PC-3 (cell line): ENCODE measurements around the gene NR2C1. TPM values are rescaled to one million over a fixed set of nuclear protein-coding genes. Genes with fewer than 3 reads are reported as not detected.

ENCODE experiments used
- ATAC-seq: fragments of 200-7000 bp; cut with Tn5 transposase; 2 replicates; pipeline ENCODE4 v1.9.1; 2020; ENCODE audit warnings: mild to moderate bottlenecking, moderate library complexity
- BruUV-seq: library from RNA; stranded (reverse); fragments of 400-500 nt; replicated peaks from 2 replicates; lab custom pipeline; 2021; lab: Mats Ljungman, UMichigan
- CTCF ChIA-PET: fragments of 300-600 bp; sonication (Branson Sonifier 250); formaldehyde crosslinking; loops from one replicate; lab custom pipeline; 2022; ENCODE audit warnings: antibody characterized with exemption; lab: Charles Lee
- POLR2A ChIA-PET: fragments of 300-600 bp; sonication (Branson Sonifier 250); formaldehyde crosslinking; loops from one replicate; lab custom pipeline; 2022; ENCODE audit warnings: antibody characterized with exemption; ENCODE audit not compliant: unreplicated experiment; lab: Charles Lee
- DNase-seq: peaks from one replicate; pipeline ENCODE4 v3.0.0-alpha.2; 2015
- H2AFZ ChIP-seq: fragments of 300-600 bp; sonication (generic); 2 replicates; pipeline ENCODE4 v1.6.0; 2016; ENCODE audit warnings: antibody characterized with exemption, low read length
- H3F3A ChIP-seq: fragments of 300-600 bp; sonication (generic); one replicate; pipeline ENCODE4 v1.6.0; 2017; ENCODE audit warnings: antibody characterized with exemption, low read length, control low read depth, mild to moderate bottlenecking; ENCODE audit not compliant: unreplicated experiment
- H3K27ac ChIP-seq: fragments of 300-600 bp; sonication (generic); 2 replicates; pipeline ENCODE4 v1.5.1; 2016; ENCODE audit warnings: mild to moderate bottlenecking, low read length
- H3K27me3 ChIP-seq: fragments of 300-600 bp; sonication (generic); 2 replicates; pipeline ENCODE4 v1.6.1; 2016; ENCODE audit warnings: low read length, mixed read lengths
- H3K36me3 ChIP-seq: fragments of 300-600 bp; sonication (generic); 2 replicates; pipeline ENCODE4 v1.6.1; 2016; ENCODE audit warnings: low read depth, mixed run types, low read length, mixed read lengths
- H3K4me1 ChIP-seq: fragments of 300-600 bp; sonication (generic); 2 replicates; pipeline ENCODE4 v1.5.1; 2016; ENCODE audit warnings: low read length; ENCODE audit not compliant: insufficient read depth
- H3K4me2 ChIP-seq: fragments of 300-600 bp; sonication (generic); 2 replicates; pipeline ENCODE4 v1.6.0; 2016; ENCODE audit warnings: low read length
- H3K4me3 ChIP-seq: fragments of 300-600 bp; sonication (generic); 2 replicates; pipeline ENCODE4 v1.5.1; 2016; ENCODE audit warnings: mild to moderate bottlenecking, low read length, mixed read lengths
- H3K79me2 ChIP-seq: fragments of 300-600 bp; sonication (generic); 2 replicates; pipeline ENCODE4 v1.6.1; 2017; ENCODE audit warnings: low read length, mixed read lengths
- H3K9ac ChIP-seq: fragments of 300-600 bp; sonication (generic); 2 replicates; pipeline ENCODE4 v1.6.0; 2016; ENCODE audit warnings: mild to moderate bottlenecking, low read length
- H3K9me2 ChIP-seq: fragments of 300-600 bp; sonication (generic); replicated peaks from 2 replicates; pipeline ENCODE4 v1.6.1; 2016; ENCODE audit warnings: mixed run types, low read length, mixed read lengths
- H3K9me3 ChIP-seq: fragments of 300-600 bp; sonication (generic); 2 replicates; pipeline ENCODE4 v1.6.1; 2016; ENCODE audit warnings: low read length, mixed read lengths
- H4K20me1 ChIP-seq: fragments of 300-600 bp; sonication (generic); 2 replicates; pipeline ENCODE4 v1.6.1; 2016; ENCODE audit warnings: low read length, mixed read lengths
- EZH2 ChIP-seq: fragments of 300-600 bp; sonication (generic); IDR thresholded peaks from one replicate; pipeline ENCODE4 v1.6.1; 2017; ENCODE audit warnings: antibody characterized with exemption, mild to moderate bottlenecking, low read length; ENCODE audit not compliant: unreplicated experiment
- EZH2phosphoT487 ChIP-seq: fragments of 300-600 bp; sonication (generic); IDR thresholded peaks from 2 replicates; pipeline ENCODE4 v1.6.1; 2018; ENCODE audit warnings: mild to moderate bottlenecking, antibody characterized with exemption, low read length, borderline replicate concordance
- intact Hi-C: fragments of 100-400 bp; cut with micrococcal nuclease; formaldehyde crosslinking; loops from 2 replicates; pipeline ENCODE4 v1.9.0; 2023
- total RNA-seq: library from RNA; depleted of rRNA; stranded (reverse); fragments of >200 nt; gene quantifications from 2 replicates; pipeline ENCODE4 v1.2.3, GENCODE V29; 2014
- TF ChIP-seq, protein P1 (sequence below): fragments of 300-600 bp; sonication (generic); conservative IDR thresholded peaks from 2 replicates; pipeline ENCODE4 v1.5.1; 2017; ENCODE audit warnings: antibody characterized with exemption, low read depth, mild to moderate bottlenecking, low read length

Gene NR2C1
- total RNA-seq, 1 experiment from 2014 or later = 43.7 TPM

DNA sequence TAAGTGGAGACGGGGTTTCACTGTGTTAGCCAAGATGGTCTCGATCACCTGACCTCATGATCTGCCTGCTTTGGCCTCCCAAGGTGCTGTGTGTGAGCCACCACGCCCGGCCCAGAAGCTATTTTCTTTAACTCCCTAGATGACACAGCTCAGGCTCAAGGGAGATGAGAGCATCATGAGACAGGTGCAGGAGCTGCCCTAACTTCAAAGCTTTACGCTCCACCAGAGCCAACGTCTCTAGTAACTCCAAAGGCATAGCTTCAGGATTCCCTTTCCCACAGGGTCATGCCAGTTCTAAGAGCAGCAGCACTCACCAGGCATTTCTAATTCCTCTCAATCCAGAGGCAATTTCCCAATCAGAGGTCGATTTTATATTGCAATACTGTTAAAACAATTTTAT, 91.0 kb downstream of the NR2C1 start:
- ChIA-PET CTCF (interaction anchor here (0.5 kb wide), 1 partner anchor 359 kb away, joined by 3 read pairs; no protein-coding TSS in a partner anchor), POLR2A (interaction anchor here (0.7 kb wide), 2 partner anchors 17 to 187 kb away, joined by 6 to 10 read pairs; no protein-coding TSS in a partner anchor)
- Histone ChIP-seq H3K9ac (no peak overlapping the region), H2AFZ (no peak overlapping the region), H3K4me1 (no peaks in the 10 kb centered on the region), H3K27me3 (no peaks in the 10 kb centered on the region), H3K9me2 (no peaks in the 10 kb centered on the region), H3K36me3 (peaks cover 3% of the 10 kb centered on the region; the same call in 1 of the 2 replicates), H3K4me3 (no peak overlapping the region), H3K27ac (no peak overlapping the region), H3F3A (no peaks in the 10 kb centered on the region), H3K4me2 (no peak overlapping the region), H3K79me2 (peaks cover 13% of the 10 kb centered on the region), H4K20me1 (no peaks in the 10 kb centered on the region), H3K9me3 (no peaks in the 10 kb centered on the region)
- DNase-seq (no peak), ATAC-seq (no peak)
- no TSS peak for BruUV-seq
- intact Hi-C loops = loop anchor here (10.0 kb wide), 1 partner anchor 218 kb away; no protein-coding TSS in a partner anchor
- no peak for TF ChIP-seq EZH2
- TF ChIP-seq, protein P1, sequence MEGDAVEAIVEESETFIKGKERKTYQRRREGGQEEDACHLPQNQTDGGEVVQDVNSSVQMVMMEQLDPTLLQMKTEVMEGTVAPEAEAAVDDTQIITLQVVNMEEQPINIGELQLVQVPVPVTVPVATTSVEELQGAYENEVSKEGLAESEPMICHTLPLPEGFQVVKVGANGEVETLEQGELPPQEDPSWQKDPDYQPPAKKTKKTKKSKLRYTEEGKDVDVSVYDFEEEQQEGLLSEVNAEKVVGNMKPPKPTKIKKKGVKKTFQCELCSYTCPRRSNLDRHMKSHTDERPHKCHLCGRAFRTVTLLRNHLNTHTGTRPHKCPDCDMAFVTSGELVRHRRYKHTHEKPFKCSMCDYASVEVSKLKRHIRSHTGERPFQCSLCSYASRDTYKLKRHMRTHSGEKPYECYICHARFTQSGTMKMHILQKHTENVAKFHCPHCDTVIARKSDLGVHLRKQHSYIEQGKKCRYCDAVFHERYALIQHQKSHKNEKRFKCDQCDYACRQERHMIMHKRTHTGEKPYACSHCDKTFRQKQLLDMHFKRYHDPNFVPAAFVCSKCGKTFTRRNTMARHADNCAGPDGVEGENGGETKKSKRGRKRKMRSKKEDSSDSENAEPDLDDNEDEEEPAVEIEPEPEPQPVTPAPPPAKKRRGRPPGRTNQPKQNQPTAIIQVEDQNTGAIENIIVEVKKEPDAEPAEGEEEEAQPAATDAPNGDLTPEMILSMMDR = no peak

DNA sequence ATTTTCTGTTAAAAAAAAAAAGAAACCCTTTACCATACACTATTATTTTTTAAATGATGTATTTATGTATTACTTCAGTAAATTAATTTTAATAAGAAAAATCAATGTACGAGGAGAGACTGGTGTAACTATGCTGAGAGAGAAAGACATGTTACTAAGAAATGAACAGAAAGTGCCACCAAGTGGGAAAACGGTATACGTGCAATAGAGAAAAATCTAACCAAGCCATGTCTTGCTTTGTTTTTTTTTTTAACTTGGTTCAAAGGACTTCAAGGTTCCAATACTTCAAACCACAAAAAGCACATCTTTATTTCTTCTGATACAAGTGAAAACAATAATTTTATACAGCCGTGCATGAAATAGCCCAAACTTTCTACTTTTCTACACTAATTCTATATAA, 92.8 kb downstream of the NR2C1 start:
- no peak for ATAC-seq
- POLR2A ChIA-PET = no interaction called here

DNA sequence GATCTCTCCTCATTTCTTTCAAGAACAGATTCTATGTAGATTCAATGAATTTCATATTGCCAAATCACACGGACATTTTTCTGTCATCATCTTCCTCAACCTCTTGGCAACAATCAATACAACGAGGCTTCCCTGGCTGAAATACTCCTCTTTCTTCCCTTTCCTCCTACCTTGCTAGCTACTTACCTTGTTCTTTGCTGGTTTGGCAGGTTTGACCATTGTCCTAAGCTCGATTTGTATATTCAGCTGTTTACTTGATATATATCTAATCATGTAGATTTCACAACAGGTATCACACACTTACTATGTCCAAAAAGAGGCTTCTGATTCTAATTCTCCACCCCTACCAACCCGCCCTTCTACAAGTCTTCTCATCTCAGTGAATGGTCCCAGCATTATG, 93.5 kb downstream of the NR2C1 start:
- no TSS peak for BruUV-seq
- Histone ChIP-seq H3K9ac (no peak overlapping the region), H3K4me1 (no peaks in the 10 kb centered on the region), H3K4me3 (no peak overlapping the region), H3K27me3 (no peaks in the 10 kb centered on the region), H3K79me2 (peaks cover 6% of the 10 kb centered on the region; the same call in 1 of the 2 replicates), H3K4me2 (no peak overlapping the region), H3F3A (no peaks in the 10 kb centered on the region), H3K9me3 (no peaks in the 10 kb centered on the region), H4K20me1 (no peaks in the 10 kb centered on the region), H3K27ac (no peak overlapping the region), H2AFZ (no peak overlapping the region), H3K36me3 (peaks cover 3% of the 10 kb centered on the region; the same call in 1 of the 2 replicates), H3K9me2 (no peaks in the 10 kb centered on the region)
- no peak for TF ChIP-seq EZH2
- no peak for TF ChIP-seq EZH2phosphoT487
- TF ChIP-seq, protein P1 = no peak
- CTCF ChIA-PET = no interaction called here
- no peak for ATAC-seq
- no peak for DNase-seq
- intact Hi-C loops = loop anchor here (10.0 kb wide), 1 partner anchor 215 kb away; no protein-coding TSS in a partner anchor
- POLR2A ChIA-PET = no interaction called here

More for the DNA sequence above, 92.8 kb downstream of the NR2C1 start:
- Histone ChIP-seq H3K27me3 (no peaks in the 10 kb centered on the region), H4K20me1 (no peaks in the 10 kb centered on the region), H3F3A (no peaks in the 10 kb centered on the region), H3K9ac (no peak overlapping the region), H2AFZ (no peak overlapping the region), H3K4me3 (no peak overlapping the region), H3K36me3 (peaks cover 3% of the 10 kb centered on the region; the same call in 1 of the 2 replicates), H3K27ac (no peak overlapping the region), H3K79me2 (peaks cover 6% of the 10 kb centered on the region; the same call in 1 of the 2 replicates), H3K4me2 (no peak overlapping the region), H3K9me2 (no peaks in the 10 kb centered on the region), H3K4me1 (no peaks in the 10 kb centered on the region), H3K9me3 (no peaks in the 10 kb centered on the region)
- peak; percentile 2 for DNase-seq
- no TSS peak for BruUV-seq
- CTCF ChIA-PET = no interaction called here
- intact Hi-C loops = loop anchor here (10.0 kb wide), 1 partner anchor 216 kb away; no protein-coding TSS in a partner anchor
- TF ChIP-seq EZH2 = no peak
- TF ChIP-seq, protein P1 = peak; percentile 33; the same call in 1 of the 2 replicates
